Cardiac fibroblast (primary cell): ENCODE results near the gene CFAP99.

Source experiments
- DNase-seq, 2 donors: peaks; one replicate each; pipeline versions ENCODE4 v3.0.0 to v3.0.0-alpha.2; 2010; ENCODE audit warnings: low read depth in 2 of 2
- H3K4me3 ChIP-seq, 2 donors: replicated peaks in 1 of 2; 1 replicate in 1 of 2; 2 replicates in 1 of 2; pipeline ENCODE4 v1.5.1; 2011; ENCODE audit warnings: low read depth in 2 of 2, low read length in 2 of 2, mild to moderate bottlenecking in 2 of 2, moderate library complexity in 1 of 2
- TF ChIP-seq, protein P1 (sequence below): IDR thresholded peaks from one replicate; pipeline ENCODE4 v1.5.1; 2011; ENCODE audit warnings: low read depth, mild to moderate bottlenecking, low read length, inconsistent platforms

CFAP99 gene

DNA sequence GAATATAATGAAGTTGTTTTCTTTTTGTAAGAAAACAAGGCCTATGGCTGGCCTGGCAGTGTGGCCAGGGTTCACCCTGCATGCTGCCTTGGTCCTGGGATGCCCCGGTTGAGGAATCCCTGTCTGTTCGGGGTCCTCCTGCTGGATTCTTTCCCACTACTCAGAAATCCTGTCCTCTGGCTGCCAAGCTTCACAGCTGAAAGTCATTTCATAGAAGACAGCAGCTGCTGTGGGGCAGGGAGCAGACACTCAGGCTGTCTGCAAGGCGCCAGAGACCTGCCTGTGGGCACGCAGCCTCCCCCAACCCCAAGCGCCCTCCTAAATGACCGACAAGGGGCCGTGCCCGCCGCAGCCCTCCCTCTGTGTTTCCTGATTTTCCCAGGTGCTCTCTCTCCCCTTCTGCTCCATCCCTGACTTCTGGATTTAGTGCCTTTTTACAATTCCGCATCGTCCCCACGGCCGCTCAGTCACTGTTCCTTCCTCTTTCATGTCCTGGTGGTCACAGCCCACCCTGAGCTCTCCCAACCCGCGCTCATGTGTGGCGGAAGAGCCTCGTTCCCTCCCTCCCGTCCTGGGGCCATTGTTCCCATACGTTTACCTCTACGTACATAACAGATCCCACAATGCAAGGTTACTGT is 27.9 kb upstream of the CFAP99 start:
- DNase-seq = no peak
- TF ChIP-seq, protein P1, sequence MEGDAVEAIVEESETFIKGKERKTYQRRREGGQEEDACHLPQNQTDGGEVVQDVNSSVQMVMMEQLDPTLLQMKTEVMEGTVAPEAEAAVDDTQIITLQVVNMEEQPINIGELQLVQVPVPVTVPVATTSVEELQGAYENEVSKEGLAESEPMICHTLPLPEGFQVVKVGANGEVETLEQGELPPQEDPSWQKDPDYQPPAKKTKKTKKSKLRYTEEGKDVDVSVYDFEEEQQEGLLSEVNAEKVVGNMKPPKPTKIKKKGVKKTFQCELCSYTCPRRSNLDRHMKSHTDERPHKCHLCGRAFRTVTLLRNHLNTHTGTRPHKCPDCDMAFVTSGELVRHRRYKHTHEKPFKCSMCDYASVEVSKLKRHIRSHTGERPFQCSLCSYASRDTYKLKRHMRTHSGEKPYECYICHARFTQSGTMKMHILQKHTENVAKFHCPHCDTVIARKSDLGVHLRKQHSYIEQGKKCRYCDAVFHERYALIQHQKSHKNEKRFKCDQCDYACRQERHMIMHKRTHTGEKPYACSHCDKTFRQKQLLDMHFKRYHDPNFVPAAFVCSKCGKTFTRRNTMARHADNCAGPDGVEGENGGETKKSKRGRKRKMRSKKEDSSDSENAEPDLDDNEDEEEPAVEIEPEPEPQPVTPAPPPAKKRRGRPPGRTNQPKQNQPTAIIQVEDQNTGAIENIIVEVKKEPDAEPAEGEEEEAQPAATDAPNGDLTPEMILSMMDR = no peak
- no peak overlapping the region for H3K4me3 ChIP-seq

DNA sequence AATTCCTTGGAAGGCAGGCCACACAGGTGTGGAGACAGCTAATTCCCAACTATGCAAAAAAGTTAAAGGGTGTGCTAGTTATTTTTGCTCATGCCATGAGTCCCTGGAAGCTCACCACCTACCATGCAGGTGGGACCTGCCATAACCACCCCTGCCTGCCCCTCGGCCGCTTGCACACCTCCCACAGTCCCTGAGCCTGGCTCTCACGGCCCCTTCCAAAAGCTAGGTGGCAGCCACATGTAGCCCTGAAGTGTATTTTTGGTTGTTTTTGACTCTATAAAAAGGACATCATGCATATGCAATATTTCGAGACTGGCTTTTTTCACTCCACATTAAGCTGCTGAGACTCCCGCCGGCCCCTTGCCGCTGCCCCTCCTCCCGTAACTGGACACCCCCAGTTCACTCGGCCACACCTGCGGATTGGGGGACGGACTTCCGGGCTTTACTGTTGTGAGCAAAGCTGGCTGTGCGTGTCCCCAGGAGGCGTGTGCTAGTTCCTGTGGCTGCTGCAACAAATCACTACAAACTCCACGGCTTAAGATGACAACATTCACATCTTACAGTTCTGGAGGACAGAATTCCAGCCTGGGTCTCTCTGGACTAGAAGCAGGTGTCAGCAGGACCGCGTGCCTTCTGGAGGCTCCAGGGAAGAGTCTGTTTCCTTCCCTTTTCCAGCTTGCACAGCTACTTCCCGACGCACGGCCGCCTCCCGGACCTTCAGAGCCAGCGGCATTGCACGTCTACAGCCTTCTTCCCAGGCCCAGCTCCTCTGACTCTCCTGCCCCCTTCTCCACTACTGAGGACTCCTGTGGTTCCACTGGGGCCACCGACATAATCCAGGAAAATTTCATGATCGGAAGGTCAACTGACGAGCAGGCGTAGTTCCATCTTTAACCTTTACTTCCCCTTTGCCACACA is 25.1 kb upstream of the CFAP99 start:
- H3K4me3 ChIP-seq = no peak overlapping the region
- TF ChIP-seq, protein P1 = no peak
- peak in 1 of 2 donors; percentile 30 for DNase-seq

DNA sequence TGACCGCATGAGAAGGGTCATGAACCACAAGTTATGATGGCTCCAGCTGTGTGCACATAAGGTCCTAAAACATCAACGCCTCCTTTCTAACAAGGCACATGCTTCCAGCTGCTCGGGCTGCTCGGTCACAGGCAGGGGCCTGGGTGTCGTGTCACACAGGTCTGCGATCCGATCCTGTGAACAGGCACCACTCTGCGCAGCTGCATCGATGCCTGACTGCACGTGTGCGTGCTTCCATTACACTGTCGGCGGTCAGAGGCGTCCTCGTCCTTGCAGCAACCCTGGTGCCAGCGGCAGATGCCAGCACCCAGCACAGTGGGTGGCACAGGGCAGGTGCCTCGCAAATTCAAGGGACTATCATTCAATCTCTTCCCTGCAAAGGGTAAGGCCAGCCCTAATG is 24.2 kb upstream of the CFAP99 start:
- TF ChIP-seq, protein P1 = no peak
- DNase-seq = no peak

DNA sequence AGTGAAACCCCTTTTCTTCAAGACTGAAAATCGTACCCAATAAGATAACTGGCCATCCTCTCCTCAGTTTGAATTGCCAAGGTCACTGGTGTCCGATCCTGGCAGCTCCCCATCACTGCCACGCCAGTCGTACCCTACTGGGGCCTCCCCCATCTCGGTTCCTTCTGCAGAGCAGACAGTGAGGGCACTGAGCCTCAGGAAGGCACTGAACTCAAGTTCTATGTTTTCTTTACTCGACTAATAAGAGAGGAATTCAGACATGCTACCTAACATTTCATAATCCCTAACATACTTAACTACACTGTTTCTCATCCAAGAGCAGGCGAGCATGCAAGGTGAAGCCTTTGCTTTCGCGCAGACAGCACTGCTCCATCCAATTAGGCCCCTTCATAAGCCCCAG is 23.7 kb upstream of the CFAP99 start:
- DNase-seq = peak; percentile 65 to 74
- TF ChIP-seq, protein P1 = no peak
- no peak overlapping the region for H3K4me3 ChIP-seq

More for the DNA sequence above, 24.2 kb upstream of the CFAP99 start:
- no peak overlapping the region for H3K4me3 ChIP-seq

DNA sequence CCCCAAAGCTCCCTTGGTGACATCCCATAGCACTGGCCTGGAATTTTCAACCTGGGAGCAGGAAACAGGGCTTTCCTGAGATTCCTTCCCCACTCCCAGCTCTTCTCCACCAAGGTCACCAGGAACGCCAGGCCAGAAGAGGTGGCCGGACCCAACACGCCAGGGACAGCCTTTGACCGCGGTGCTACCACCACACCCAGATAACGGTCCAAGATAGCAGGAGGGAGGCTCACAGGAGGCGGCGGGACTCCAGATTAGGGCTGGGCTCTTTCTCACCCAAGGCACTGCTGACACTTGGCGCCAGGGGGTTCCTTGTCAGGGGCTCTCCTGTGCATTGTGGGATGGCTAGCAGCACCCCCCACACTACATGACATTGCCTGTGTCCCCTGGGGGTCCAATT is 23.2 kb upstream of the CFAP99 start:
- TF ChIP-seq, protein P1 = no peak
- no peak for DNase-seq
- H3K4me3 ChIP-seq = no peak overlapping the region

DNA sequence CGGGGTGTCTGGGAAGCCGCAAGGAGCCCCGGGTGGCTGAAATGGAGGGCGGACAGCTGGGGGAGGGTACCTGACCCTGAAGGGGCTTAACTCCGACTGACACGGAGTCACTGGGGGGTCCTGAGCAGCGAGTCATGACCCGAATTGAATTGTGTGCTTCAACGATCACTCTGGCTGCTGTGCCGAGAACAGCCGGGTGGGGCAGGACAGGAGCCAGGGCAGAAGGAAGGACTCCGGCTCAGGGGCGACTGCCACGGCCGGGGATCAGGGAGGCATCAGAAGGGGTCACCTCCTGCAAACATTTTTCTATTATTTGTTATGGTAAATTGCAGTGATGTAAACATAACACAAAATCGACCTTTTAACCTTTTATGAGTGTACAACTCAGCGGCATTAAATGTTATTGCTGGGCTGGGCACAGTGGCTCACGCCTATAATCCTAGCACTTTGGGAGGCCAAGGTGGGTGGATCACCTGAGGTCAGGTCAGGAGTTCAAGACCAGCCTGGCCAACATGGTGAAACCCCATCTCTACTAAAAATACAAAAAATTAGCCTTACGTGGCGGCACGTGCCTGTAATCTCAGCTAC is 21.9 kb upstream of the CFAP99 start:
- no peak overlapping the region for H3K4me3 ChIP-seq
- TF ChIP-seq, protein P1 = no peak

More for the DNA sequence above, 21.9 kb upstream of the CFAP99 start:
- DNase-seq = no peak
